Liver (tissue), 3 donors: Measurements from ENCODE around the gene SLC51A.

Experiments
- EGR1 ChIP-seq, 2 donors: IDR thresholded peaks; 2 replicates each; pipeline ENCODE4 v1.6.1; 2016 to 2018; ENCODE audit warnings: antibody characterized with exemption in 2 of 2, low read depth in 2 of 2
- FOXA1 ChIP-seq: IDR thresholded peaks from 2 replicates; pipeline ENCODE4 v1.6.1; 2016; ENCODE audit warnings: antibody characterized with exemption
- GABPA ChIP-seq, 2 donors: IDR thresholded peaks in 1 of 2; conservative IDR thresholded peaks in 1 of 2; 2 replicates each; pipeline ENCODE4 v1.6.1; 2016; ENCODE audit warnings: antibody characterized with exemption in 2 of 2, mild to moderate bottlenecking in 1 of 2, moderate library complexity in 1 of 2
- JUND ChIP-seq, 2 donors: IDR thresholded peaks; 2 replicates each; pipeline ENCODE4 v1.6.1; 2016; ENCODE audit warnings: antibody characterized with exemption in 2 of 2
- MAX ChIP-seq: IDR thresholded peaks from 2 replicates; pipeline ENCODE4 v1.6.1; 2016; ENCODE audit warnings: antibody characterized with exemption
- RXRA ChIP-seq, 2 donors: IDR thresholded peaks; 2 replicates each; pipeline ENCODE4 v1.6.1; 2017 to 2018; ENCODE audit warnings: antibody characterized with exemption in 2 of 2, mild to moderate bottlenecking in 1 of 2
- TAF1 ChIP-seq: conservative IDR thresholded peaks from 2 replicates; pipeline ENCODE4 v1.6.1; 2016; ENCODE audit warnings: antibody characterized with exemption, mild to moderate bottlenecking
- TF ChIP-seq, protein P1 (sequence below): fragments of 150-350 bp; IDR thresholded peaks from 2 replicates; pipeline ENCODE4 v1.5.1; 2017; ENCODE audit warnings: improper control_type of control experiment, low read depth, low read length; ENCODE audit not compliant: missing input control
- TF ChIP-seq, protein P2 (sequence below): IDR thresholded peaks from 2 replicates; pipeline ENCODE4 v1.6.1; 2016; ENCODE audit warnings: antibody characterized with exemption, mild to moderate bottlenecking
- TF ChIP-seq, protein P3 (sequence below): IDR thresholded peaks from 2 replicates; pipeline ENCODE4 v1.6.1; 2016; ENCODE audit warnings: antibody characterized with exemption
- donor health status: healthy.
- donor health status: healthy.

DNA sequence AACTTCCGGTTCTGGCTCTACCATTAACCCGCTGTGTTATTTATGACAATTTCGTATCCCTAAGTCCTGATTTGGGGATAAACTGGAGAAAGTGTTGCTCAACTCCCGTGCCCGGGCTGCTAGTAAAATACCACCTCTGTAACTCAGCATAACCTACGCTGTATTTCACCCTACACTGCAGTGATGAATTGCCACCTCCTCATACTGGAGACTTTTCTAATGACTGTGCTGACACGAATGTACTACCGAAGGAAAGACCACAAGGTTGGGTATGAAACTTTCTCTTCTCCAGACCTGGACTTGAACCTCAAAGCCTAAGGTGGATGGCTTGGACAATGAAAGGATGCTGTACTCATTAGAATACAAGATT is 16.5 kb downstream of the SLC51A start:
- TF ChIP-seq, protein P1, sequence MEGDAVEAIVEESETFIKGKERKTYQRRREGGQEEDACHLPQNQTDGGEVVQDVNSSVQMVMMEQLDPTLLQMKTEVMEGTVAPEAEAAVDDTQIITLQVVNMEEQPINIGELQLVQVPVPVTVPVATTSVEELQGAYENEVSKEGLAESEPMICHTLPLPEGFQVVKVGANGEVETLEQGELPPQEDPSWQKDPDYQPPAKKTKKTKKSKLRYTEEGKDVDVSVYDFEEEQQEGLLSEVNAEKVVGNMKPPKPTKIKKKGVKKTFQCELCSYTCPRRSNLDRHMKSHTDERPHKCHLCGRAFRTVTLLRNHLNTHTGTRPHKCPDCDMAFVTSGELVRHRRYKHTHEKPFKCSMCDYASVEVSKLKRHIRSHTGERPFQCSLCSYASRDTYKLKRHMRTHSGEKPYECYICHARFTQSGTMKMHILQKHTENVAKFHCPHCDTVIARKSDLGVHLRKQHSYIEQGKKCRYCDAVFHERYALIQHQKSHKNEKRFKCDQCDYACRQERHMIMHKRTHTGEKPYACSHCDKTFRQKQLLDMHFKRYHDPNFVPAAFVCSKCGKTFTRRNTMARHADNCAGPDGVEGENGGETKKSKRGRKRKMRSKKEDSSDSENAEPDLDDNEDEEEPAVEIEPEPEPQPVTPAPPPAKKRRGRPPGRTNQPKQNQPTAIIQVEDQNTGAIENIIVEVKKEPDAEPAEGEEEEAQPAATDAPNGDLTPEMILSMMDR, result no peak
- no peak for TF ChIP-seq EGR1 (IDR thresholded peaks at IDR 0.05; ENCODE audit: low read depth in 2 of 2)
- no peak for TF ChIP-seq MAX
- no peak for TF ChIP-seq FOXA1
- TF ChIP-seq TAF1, result no peak
- no peak for TF ChIP-seq GABPA (IDR thresholded peaks at IDR 0.05 in 1 of 2, conservative IDR thresholded peaks at IDR 0.05 in 1 of 2)
- TF ChIP-seq, protein P2, sequence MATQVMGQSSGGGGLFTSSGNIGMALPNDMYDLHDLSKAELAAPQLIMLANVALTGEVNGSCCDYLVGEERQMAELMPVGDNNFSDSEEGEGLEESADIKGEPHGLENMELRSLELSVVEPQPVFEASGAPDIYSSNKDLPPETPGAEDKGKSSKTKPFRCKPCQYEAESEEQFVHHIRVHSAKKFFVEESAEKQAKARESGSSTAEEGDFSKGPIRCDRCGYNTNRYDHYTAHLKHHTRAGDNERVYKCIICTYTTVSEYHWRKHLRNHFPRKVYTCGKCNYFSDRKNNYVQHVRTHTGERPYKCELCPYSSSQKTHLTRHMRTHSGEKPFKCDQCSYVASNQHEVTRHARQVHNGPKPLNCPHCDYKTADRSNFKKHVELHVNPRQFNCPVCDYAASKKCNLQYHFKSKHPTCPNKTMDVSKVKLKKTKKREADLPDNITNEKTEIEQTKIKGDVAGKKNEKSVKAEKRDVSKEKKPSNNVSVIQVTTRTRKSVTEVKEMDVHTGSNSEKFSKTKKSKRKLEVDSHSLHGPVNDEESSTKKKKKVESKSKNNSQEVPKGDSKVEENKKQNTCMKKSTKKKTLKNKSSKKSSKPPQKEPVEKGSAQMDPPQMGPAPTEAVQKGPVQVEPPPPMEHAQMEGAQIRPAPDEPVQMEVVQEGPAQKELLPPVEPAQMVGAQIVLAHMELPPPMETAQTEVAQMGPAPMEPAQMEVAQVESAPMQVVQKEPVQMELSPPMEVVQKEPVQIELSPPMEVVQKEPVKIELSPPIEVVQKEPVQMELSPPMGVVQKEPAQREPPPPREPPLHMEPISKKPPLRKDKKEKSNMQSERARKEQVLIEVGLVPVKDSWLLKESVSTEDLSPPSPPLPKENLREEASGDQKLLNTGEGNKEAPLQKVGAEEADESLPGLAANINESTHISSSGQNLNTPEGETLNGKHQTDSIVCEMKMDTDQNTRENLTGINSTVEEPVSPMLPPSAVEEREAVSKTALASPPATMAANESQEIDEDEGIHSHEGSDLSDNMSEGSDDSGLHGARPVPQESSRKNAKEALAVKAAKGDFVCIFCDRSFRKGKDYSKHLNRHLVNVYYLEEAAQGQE, result no peak
- no peak for TF ChIP-seq JUND (IDR thresholded peaks at IDR 0.05)
- TF ChIP-seq RXRA (IDR thresholded peaks at IDR 0.05), result no peak
- TF ChIP-seq, protein P3, sequence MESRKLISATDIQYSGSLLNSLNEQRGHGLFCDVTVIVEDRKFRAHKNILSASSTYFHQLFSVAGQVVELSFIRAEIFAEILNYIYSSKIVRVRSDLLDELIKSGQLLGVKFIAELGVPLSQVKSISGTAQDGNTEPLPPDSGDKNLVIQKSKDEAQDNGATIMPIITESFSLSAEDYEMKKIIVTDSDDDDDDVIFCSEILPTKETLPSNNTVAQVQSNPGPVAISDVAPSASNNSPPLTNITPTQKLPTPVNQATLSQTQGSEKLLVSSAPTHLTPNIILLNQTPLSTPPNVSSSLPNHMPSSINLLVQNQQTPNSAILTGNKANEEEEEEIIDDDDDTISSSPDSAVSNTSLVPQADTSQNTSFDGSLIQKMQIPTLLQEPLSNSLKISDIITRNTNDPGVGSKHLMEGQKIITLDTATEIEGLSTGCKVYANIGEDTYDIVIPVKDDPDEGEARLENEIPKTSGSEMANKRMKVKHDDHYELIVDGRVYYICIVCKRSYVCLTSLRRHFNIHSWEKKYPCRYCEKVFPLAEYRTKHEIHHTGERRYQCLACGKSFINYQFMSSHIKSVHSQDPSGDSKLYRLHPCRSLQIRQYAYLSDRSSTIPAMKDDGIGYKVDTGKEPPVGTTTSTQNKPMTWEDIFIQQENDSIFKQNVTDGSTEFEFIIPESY, result no peak
